Dedifferentiated amniotic fluid mesenchymal stem cell (primary cell): ENCODE results near the gene UBE2F.
"Not testable (repeated sequence)": the region's sequence is repeated elsewhere in the genome, so short reads cannot be mapped to it uniquely, and the experiment has no call there.

Experiments used
- DNase-seq: peaks from one replicate; pipeline ENCODE4 v3.0.0-alpha.2; 2016; ENCODE audit errors: extremely low spot score

Gene UBE2F

DNA sequence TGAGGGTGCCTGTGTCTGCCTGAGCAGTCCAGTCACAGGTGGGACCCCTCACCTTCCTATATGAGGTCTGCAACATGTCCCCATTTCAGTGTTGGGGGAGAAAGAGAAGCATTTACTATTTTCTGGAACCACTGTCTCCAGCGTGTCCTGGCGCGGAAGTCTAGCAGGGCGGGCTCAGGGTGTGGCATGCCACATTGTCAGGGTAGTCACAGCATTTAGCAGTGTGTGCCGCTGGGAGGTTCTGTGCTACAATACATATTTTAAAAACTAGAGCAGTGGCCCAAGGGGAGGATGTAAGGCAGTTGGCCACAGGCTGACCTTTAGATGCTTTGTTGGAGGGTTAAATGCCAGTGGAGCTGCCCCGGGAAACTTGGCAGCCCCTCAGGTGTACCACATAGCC is 12.5 kb downstream of the UBE2F start:
- DNase-seq, result no peak

DNA sequence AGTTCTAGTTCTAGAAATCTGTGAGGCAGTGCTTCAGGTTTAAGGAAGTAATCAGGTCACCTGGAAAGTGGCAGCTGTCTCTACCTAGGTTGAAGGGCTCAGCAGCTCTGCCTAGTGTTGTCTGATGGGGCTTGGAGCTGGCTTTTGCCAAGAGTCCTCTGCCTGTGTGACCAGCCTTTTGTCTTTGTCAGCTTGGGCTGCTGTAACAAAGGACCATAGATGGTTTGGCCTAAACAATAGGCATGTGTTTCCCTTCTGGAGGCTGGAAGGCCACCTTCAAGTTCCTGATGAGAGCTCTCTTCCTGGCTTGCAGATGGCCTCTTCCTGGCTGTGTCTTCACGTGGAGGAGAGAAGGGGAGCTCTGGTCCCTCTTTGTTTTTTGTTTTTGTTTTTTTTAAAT is 13.3 kb downstream of the UBE2F start:
- DNase-seq, result no peak

DNA sequence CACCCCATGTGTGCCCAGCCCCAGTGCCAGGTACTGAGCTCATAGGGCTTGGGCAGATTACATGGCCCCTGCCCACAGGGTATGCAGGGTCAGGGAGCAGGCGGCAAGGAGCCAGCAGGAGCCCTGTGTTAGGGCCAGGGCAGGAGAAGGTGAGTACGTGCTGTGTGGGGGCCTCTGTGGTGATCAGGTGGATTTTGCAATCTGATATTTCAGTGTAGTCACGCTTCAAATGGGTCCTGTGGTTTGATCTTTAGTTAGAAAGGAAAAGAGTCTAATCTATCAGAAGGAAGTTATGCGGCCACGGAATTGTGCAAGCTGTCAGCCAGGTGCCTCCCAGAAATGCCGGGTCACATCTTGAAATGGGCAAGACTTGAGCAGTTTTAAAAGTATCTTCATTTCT is 13.9 kb downstream of the UBE2F start:
- DNase-seq, result no peak

DNA sequence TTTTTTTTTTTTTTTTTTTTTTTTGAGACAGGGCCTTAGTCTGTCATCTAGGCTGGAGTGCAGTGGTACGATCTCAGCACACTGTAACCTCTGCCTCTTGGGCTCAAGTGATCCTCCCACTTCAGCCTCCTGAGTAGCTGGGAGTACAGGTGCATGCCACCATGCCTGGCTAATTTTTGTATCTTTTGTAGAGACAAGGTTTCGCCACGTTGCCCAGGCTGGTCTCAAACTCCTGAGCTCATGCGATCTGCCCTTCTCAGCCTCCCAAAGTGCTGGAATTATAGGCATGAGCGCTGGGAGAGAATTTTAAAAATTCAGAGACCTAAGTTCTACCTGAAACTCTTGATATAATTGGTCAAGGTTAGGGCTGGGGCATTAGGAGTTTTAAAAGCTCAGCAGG is 14.8 kb downstream of the UBE2F start:
- DNase-seq, result not testable (repeated sequence)

DNA sequence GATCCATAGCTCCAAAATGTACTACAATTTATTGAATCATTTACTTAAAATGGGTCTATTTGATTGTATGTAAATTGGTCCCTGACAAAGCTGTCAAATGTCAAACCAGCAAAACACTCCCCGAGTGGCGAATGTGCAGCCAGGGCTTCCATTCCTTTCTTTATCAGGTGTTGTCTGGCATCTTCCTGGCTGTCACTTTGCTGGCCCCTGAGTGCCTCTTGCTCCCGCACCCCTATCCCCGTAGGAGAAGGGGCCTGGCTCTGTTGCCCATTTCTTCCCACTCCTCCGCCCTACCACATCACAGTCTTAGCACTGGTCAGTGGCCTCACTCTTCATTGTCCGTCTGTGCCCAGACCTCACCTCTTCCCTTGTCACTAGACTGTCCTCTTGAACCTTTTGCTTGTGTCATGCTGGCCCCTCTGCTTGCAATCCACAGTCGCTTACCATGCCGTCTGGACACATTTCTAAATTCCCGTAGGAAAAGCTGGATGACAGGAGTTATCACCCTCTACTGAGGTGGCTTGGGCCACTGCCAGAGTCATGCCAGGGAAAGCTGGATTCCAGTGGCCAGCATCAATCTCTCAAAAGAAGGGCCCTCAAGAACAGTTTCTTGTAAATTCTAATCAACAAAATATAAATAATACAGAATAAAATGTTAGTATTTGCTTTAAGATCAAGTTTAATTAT is 15.4 kb downstream of the UBE2F start:
- no peak for DNase-seq

DNA sequence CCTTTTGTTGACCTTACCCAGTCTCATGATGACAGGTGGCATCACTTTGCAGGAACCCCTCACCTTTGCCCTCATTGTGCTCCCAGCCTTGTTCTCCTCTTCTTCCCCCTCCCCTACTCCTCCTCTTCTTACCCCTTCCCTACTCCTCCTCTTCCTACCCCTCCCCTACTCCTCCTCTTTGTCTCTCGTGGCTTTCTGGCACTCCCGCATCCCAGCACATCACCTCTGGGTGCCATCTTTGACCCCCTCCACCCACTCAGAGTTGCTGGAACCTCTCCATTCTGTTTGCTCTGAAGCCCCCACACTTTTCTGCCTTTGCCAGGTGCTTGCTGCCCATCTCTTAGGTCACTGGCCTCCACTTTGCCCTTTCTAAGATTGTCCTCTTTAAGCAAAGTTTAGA is 17.1 kb downstream of the UBE2F start:
- DNase-seq, result no peak

DNA sequence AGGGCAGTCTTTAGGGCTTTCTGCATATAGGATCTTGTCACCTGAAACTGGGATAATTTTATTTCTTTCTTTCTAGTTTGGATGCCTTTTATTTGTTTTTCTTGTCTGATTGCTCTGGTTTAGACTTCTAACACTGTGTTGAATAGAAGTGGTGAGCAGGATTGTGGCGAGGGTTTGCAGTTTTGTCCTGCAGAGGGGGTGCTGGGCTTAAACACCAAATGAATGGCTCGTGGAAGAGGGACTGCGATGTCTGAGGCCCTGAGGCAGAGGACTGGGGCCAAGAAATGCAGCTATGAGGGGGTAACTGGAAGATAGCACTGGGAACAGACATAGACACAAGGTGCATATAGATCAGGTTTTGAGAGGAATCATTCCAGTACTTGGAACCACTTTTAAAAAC is 20.5 kb downstream of the UBE2F start:
- no peak for DNase-seq

DNA sequence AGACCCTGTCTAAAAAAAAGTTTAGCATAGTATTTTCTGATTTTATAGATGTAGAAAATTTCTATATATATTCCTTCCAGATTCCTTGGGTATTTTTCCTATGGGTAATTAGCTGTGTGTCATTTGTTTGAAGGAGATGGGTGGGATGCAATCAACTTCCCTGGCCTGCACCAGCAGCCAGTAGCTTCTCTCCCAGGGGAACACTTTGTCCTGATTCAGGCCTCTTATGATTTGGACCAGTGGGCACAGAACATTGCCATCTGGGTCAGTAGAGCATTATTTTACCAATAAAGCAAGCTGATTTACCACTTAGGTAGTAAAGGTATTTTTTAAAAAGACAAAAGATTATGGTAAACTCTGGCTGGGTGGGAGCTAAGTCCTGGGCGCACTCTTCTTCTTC is 26.9 kb downstream of the UBE2F start:
- DNase-seq, result no peak

DNA sequence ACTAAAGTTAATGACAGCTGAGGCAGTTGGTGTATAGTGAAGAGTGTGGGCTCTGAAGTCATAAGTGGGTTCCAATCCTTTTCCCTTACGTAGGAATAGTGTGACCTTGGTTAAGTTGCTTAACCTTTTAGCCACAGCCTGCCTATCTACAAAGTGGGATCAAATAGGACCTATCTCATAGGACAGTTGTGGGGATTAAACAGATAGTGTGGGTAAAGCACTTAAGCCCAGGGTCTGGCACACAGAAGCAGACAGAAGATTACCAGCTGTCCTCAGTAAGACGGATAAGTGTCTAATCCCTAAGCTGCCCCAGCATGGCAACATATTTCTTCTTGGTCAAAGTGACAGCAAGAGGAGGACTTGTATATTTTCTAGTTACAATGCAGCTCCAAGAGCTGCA is 28.2 kb downstream of the UBE2F start:
- DNase-seq, result no peak

DNA sequence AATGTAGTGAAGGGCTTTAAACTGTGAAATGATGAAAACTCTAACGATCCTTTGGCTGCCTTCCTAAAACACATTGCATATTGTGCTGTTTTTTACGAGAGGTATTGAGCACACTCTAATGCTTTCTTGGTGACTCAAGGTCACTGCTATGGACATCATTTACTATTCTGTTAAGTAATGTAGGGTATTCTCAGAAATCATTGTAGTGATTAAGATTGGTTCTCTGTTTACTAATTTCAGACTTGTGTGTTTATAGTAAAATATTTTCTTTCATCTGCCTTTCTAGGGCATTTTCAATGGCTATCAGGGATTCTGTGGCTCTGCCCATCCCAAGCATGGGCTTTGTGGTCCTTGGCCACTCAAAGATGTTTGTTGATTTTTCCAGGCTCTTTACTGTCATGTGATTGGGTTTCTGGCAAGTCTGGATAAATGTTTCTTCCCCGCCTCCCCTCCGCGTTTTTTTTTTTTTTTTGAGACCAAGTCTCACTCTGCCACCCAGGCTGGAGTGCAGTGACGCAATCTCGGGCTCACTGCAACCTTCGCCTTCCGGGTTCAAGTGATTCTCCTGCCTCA is 29.3 kb downstream of the UBE2F start:
- DNase-seq, result no peak

DNA sequence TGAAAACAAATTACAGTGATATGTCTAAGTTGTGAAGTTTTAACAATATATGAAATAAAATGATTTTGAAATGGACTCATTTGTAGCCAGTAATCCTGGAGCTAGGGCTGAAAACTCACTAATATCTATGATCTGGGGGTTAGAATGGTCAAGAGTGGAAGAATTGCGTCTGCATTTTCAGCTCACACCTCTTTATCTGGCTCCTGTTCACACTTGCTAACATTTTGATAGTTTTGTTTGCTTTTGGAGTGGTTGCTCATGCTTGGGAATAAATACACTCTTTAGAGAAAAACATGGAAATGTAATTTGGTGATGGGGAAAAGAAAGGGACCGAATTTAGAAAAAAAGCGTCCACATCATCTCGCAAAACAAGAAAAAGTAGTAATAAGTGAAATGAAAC is 30.7 kb downstream of the UBE2F start:
- no peak for DNase-seq

DNA sequence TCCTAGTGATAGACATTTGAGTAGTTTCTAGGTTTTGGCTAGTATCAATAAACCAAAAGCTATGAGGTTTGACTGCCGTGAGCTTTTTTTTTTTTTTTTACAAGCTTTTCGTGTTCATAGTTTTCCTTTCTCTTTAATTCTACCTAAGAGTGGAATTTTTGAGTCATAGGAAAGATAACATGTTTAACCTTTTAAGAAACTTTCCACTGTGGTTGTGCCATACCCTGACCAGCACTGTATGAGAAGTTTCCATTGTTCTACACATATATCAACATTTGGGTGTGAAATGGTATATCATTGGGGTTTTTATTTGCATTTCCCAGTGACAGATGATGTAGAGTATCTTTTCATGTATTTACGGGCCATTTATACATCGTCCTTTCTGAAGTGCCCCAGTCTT is 31.7 kb downstream of the UBE2F start:
- DNase-seq, result no peak

DNA sequence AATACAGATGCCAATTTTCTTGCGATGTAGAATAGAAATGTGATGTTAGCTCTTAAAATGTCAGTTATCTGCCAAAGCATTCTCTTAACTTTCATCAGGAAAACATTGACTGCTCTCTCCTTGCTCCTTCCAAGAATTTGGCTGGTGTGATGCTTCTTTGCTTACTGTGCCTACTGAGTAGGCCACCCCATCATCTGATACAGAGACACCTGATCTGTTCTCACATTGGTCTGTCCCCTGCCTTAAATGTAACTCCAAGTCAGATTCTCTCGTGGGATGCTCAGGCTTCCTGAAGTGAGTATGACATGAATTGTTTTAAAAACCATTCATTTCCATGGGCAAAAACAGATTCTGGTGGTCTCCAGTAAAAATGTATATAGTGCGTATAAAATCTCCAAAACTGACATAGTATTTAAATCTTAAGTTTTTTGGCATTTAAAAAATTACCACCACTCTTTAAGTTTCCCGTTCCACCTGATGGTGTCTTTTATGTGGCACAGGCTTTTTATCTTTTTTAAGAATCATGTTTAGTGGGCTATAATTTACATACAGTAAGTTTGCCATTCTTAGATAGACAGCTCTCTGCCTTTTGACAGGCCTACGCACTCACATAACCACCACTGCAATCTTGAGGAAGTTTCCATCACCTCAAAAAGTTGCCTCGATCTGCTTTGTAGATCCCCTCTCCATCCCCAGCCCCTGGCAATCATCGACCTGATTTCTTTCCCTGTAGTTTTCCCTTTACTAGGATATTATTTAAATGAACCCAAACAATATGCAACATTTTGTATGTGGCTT is 36.6 kb downstream of the UBE2F start:
- no peak for DNase-seq

DNA sequence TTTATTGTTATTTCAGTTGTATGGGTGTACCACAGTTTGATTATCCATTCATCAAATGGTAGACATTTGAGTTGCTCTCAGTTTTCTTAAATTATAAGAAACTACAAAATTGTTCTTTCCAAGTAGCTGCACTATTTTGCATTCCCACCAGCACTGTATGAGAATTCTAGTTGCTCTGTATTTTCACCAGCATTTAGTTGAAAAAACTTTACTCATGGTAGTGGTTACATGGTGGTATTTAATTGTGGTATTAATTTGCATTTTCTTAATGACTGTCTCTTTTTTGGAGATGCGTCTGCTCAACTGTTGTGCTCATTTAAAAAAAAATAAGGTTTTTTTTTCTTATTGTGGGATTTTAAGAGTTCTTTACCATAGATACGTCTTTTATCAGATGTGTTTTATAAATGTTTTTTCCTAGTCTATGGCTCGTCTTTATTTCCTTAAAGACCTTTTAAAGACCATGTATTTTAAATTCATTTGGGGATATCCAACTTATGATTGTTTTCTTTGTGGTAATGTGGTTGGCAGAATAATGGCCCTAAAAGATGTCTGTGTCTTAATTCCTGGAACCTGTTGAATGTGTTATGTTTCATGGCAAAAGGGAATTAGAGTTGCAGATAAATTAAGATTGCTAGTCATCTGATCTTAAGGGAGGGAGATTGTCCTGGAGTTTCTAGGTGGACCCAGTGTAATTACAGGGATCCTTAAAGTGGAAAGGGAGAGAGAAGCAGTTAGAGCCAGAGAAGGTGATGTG is 37.4 kb downstream of the UBE2F start:
- DNase-seq, result no peak

DNA sequence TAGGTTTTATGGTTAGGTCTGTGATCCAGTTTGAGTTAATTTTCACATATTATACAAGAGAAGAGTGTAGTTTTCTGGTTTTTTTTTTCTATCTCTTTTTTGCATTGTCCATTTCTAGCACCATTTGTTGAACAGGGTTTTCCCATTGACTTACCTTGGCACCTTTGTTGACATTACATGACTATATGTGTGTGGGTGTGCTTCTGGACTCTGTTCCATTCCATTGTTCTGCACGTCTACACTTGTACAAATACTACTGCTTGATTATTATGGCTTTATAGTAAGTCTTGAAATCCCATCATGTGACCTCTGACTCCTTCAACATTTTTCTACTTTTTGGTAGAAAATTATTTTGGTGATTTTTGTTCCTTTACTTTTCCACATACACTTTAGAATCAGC is 38.7 kb downstream of the UBE2F start:
- no peak for DNase-seq

DNA sequence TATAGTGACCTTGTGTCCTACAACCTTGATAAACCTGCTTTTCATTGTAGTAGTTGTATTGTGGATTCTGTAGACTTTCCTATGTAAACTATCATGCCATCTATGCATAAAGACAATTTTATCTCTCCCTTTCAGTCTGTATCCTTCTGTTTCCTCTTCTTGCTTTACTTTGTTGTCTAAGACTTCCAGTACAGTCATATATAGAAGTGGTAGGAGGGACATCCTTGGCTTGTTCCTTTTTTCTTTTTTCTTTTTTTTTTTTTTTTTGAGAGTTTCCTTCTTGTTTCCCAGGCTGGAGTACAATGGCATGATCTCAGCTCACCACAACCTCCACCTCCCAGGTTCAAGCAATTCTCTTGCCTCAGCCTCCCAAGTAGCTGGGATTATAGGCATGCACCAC is 39.7 kb downstream of the UBE2F start:
- no peak for DNase-seq

DNA sequence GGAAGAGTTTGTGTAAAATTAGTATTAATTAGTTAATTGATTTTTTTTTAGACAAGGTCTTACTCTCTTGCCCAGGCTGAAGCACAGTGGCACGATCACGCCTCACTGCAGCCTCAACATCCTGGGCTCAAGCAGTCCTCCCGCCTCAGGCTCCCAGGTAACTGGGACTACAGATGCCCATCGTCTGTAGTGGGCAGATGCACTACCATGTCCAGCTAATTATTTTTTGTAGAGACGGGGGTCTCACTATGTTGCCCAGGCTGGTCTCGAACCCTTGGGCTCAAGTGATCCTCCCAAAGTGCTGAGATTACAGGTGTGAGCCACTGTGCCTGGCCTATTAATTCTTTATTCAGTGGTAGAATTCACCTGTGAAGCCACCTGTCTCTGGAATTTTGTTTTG is 41.1 kb downstream of the UBE2F start:
- no peak for DNase-seq

DNA sequence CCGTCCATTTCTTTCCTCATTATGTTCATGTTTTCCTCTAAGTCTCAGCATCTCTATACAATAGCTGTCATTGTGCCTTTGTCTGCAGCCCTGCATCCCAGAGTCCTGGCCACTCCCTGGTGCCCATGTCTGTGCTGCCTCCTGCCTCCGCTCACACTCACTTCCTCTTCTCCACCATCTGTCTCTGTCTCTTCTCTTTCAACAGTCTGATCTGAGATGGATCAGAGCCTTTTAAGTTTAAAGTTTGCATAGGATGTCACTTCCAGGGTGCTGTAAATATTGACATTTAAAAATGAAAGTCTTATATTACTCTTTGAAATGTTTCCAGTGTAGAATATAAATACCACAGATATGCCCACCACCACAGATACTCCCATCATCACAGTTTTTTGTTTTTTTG is 42.7 kb downstream of the UBE2F start:
- no peak for DNase-seq

DNA sequence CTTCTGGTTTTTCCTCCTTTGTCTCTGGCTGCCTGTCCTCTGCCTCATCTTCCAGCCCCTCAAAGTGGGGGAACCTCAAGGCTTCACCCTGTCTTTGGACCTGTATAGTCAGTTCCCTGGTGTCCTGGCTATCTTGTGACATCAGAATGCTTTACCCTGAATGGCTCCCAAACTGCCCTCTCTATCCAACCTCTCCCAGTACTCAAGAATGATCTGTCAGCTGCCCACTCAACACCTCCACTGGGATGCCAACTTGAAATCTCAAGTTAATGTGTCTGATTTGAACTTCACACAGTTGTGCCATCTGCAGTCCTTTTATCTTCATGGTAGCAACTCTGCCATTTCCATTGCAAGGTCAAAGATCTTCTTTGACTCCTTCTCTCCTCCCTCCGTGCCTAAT is 43.8 kb downstream of the UBE2F start:
- no peak for DNase-seq

DNA sequence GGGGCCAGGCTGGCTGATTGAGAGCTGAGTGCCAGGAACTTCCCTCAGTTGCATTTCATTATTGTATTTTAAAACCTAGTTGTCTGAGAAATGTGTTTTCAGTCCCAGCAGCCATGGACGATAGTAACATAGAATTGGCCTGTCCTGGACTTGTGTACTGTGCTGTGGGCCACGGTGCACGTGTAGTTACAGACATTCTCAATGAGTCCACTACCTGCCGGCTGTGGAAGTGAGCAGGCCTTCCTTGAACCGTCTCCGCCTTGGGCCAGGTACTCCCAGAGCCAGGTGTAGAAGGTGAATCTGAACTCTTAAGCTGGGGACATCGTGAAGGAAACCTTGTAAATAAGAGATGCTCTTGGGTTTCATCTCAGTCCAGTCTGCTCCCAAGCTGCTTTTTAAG is 47.0 kb downstream of the UBE2F start:
- DNase-seq, result no peak

DNA sequence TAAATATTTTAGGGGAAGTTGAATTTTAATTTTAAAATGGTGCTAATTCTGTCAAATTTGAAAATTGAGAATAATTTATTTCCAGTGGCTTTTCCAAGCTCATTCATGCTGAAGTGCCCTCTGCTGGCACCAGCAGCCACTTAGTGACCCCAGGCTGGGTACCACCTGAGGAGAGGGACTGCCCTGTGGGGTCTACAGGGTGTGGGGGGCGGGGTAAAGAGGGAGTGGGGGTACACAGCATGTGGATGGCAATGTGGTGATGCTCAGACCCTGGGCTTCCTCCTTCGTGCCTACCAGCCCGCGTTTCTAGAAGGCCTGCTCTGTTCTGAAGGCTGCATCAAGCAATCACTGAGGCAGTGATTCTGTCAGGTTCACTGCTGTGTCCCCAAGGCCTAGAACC is 48.9 kb downstream of the UBE2F start:
- DNase-seq, result no peak

DNA sequence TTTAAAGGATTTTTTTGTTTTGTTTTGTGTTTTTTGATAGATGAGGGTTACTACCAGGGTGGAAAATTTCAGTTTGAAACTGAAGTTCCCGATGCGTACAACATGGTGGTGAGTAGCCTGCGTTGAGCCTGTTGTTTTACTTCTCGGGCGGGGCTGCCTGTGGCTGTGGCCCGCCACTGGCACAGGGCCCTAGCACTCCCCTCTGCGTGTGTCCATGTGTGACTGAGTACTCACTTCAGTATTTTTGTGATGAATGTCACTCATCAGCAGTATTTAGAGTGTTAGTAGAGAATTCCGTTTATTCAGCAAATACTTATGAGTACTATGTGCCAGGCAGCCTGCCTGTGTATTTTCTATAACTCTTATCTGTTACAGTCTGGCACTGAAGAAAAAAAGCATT is 49.7 kb downstream of the UBE2F start:
- no peak for DNase-seq

DNA sequence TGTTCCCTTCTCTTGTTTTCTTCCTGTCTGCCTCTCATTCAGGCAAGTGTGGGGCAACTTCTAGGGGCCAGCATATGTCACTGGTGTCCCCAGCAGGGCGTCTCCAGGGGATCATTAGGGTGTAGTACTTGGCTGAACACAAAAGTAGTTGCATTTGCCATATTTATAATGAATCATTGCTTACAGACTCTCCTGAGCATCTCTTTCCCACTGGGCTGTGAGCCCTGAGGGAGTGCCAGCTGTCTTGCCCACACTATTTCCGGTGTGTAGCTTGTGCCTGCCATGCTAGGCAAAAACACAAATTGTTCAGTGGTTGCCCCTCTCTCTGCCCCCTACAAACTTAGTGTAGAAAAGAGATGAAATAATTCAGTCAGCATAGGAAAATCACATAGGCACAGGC is 53.1 kb downstream of the UBE2F start:
- DNase-seq, result no peak
